Breast epithelium (tissue), 4 donors: Measurements from ENCODE around the gene CRYBG2. TPM values are rescaled to one million over a fixed set of nuclear protein-coding genes. Genes with fewer than 3 reads are reported as not detected.

Source experiments
- DNase-seq, 2 donors: peaks; one replicate each; pipeline ENCODE4 v3.0.0-alpha.2; 2019; ENCODE audit warnings: low spot score in 2 of 2
- H3K27ac ChIP-seq, 2 donors: fragments of 200-600 bp; sonication (generic) in 1 of 2; one replicate each; pipeline ENCODE4 v1.5.1; 2016 to 2019; ENCODE audit warnings: mild to moderate bottlenecking in 1 of 2
- H3K27me3 ChIP-seq, 2 donors: fragments of 200-600 bp; sonication (generic) in 1 of 2; one replicate each; pipeline versions ENCODE4 v1.5.1 to v1.6.0; 2017 to 2019; ENCODE audit warnings: control low read depth in 1 of 2, mild to moderate bottlenecking in 1 of 2
- H3K36me3 ChIP-seq: fragments of 200-600 bp; one replicate; pipeline ENCODE4 v1.5.1; 2019
- H3K4me1 ChIP-seq, 2 donors: fragments of 200-600 bp; sonication (generic); one replicate each; pipeline ENCODE4 v1.5.1; 2016 to 2019; ENCODE audit warnings: control low read depth in 1 of 2
- H3K4me3 ChIP-seq, 3 donors: fragments of 200-600 bp; sonication (generic); 1 replicate in 2 of 3; 2 replicates in 1 of 3; pipeline ENCODE4 v1.5.1; 2016 to 2019; ENCODE audit warnings: mild to moderate bottlenecking in 3 of 3, moderate library complexity in 2 of 3
- H3K9me3 ChIP-seq, 2 donors: fragments of 200-600 bp; sonication (generic) in 1 of 2; one replicate each; pipeline ENCODE4 v1.5.1; 2016 to 2019; ENCODE audit warnings: control low read depth in 1 of 2
- CTCF ChIP-seq, 3 donors: fragments of 450-650 bp; IDR thresholded peaks; one replicate each; pipeline ENCODE4 v1.5.1; 2016 to 2017; ENCODE audit warnings: antibody characterized with exemption in 3 of 3, mild to moderate bottlenecking in 3 of 3, moderate library complexity in 3 of 3
- POLR2A ChIP-seq: fragments of 450-650 bp; IDR thresholded peaks from one replicate; pipeline ENCODE4 v1.6.1; 2016; ENCODE audit warnings: antibody characterized with exemption, mild to moderate bottlenecking, moderate library complexity
- POLR2AphosphoS5 ChIP-seq, 3 donors: sonication (generic); formaldehyde crosslinking; IDR thresholded peaks; one replicate each; pipeline ENCODE4 v1.6.1; 2017; ENCODE audit warnings: antibody characterized with exemption in 3 of 3
- intact Hi-C: fragments of 100-400 bp; cut with DNase I; formaldehyde crosslinking; loops from one replicate; pipeline ENCODE4 v1.15.1; 2023; ENCODE audit warnings: low total_unique reads
- total RNA-seq, 3 donors: library from RNA; depleted of rRNA; stranded (reverse); fragments of >200 nt; gene quantifications; one replicate each; pipeline ENCODE4 v1.1.0, GENCODE V29; 2016

Gene CRYBG2
- total RNA-seq, 3 donors from 2014 or later, result 0.66 TPM; not detected in 2

GRCh38 chr1:26361605-26362122, 7.7 kb upstream of the CRYBG2 start:
- Histone ChIP-seq H3K4me1 (peaks cover 0 to 9% of the 10 kb centered on the region in 2 donors), H3K4me3 (no peak overlapping the region), H3K36me3 (no peaks in the 10 kb centered on the region), H3K27me3 (peaks cover 8 to 55% of the 10 kb centered on the region in 2 donors), H3K27ac (no peak overlapping the region), H3K9me3 (no peaks in the 10 kb centered on the region)
- intact Hi-C loops, result no loop called here
- DNase-seq, result no peak
- TF ChIP-seq POLR2A (no peak), POLR2AphosphoS5 (IDR thresholded peaks at IDR 0.05) (no peak), CTCF (IDR thresholded peaks at IDR 0.05) (no peak)

DNA sequence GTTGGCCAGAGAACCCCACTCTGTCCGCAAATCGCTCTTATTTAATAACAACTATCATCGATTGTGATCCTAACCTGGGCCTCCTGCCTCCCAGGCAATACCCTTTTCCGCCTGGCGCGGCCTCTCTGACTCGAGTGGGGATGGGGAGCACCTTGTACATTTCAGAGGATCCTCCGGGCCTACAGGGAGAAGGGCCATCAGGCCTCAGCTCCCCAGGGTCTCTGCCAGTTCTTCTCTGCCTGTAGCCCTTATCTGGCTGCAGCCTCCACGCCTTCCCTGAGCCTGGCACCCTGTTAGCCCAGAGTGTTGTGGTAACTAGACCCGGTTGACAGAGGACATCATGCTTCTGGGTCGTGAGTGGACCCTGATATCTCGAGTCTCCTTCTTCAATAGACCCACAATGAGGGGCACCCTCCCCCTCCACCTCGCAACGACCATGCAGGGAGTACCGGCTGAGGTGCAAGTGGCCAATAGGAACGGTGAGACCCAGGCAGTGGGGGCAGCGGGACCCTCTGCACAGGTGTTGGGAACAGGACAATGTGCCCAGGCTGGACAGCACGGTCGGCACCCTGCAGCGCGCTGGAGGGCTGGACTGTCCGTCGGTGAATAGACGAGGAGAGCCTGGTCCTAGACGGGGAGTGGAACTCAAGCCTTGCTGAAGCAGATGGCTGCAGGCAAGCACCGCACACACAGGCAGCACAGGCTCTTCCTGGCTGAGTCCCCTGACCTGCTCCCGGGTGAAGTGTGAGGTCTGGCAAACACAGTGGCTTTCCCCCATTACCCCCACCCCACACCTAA, 7.1 kb upstream of the CRYBG2 start:
- Histone ChIP-seq H3K9me3 (no peaks in the 10 kb centered on the region), H3K4me3 (peak overlapping the region in 2 of 3 donors; percentile 44 to 64), H3K27ac (no peak overlapping the region), H3K36me3 (no peaks in the 10 kb centered on the region), H3K27me3 (peaks cover 8 to 55% of the 10 kb centered on the region in 2 donors), H3K4me1 (peaks cover 0 to 9% of the 10 kb centered on the region in 2 donors)
- no peak for DNase-seq
- intact Hi-C loops, result no loop called here
- TF ChIP-seq POLR2AphosphoS5 (IDR thresholded peaks at IDR 0.05) (no peak), POLR2A (no peak), CTCF (IDR thresholded peaks at IDR 0.05) (no peak)

DNA sequence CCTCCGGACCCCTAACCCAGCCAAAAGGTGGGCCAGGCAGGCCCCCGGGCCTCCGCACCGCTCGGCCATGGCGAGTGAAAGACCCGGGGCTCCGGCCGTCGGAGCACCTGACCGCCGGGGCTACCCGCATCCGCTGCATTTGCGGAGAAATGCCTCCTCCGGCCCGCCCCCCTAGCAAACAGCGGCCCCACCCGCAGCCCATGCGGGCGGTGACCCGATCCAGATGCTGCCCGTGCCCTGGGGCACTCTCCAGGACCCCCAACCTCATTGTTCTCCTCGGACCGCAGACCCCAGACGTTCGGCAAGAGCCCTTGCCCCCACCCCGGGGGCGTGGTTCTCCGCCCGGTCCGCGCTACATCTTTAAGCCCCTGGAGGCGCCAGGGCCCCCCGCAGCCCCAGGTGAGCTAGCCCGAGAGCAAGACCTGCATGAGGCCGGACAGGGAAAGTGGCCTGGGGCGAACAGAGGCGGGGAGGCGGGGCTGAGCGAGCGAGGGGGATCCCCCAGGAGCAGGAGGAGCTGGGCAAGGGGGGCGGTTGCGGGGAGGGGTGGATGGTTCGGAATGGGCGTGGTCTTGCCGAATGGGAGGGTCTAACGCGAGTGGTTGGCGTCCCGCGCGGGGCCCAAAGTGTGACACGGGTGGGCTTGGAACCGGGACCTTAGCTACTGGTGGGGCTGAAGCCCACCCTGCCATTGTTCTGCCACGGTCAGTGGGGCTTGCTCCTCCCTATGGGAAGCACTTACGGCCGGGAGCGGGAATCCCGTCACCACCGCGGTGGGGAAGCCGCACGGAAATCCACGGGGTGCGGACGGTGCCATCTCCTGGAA, 6.3 kb upstream of the CRYBG2 start:
- no peaks in the 10 kb centered on the region for H3K9me3 ChIP-seq
- intact Hi-C loops, result no loop called here
- DNase-seq, result no peak

GRCh38 chr1:26358411-26359384, 4.8 kb upstream of the CRYBG2 start:
- no peak for DNase-seq
- Histone ChIP-seq H3K4me1 (peaks cover 0 to 9% of the 10 kb centered on the region in 2 donors), H3K27ac (no peak overlapping the region), H3K27me3 (peaks cover 8 to 38% of the 10 kb centered on the region in 2 donors), H3K4me3 (no peak overlapping the region), H3K9me3 (no peaks in the 10 kb centered on the region), H3K36me3 (no peaks in the 10 kb centered on the region)
- TF ChIP-seq CTCF (IDR thresholded peaks at IDR 0.05) (no peak), POLR2AphosphoS5 (IDR thresholded peaks at IDR 0.05) (no peak), POLR2A (no peak)
- intact Hi-C loops, result no loop called here

More for the DNA sequence above, 6.3 kb upstream of the CRYBG2 start:
- peak overlapping the region in 2 of 3 donors; percentile 44 to 64 for H3K4me3 ChIP-seq
- peaks cover 8 to 49% of the 10 kb centered on the region in 2 donors for H3K27me3 ChIP-seq
- H3K36me3 ChIP-seq, result no peaks in the 10 kb centered on the region
- no peak overlapping the region for H3K27ac ChIP-seq
- H3K4me1 ChIP-seq, result peaks cover 0 to 9% of the 10 kb centered on the region in 2 donors
- TF ChIP-seq POLR2A (no peak), CTCF (IDR thresholded peaks at IDR 0.05) (no peak), POLR2AphosphoS5 (IDR thresholded peaks at IDR 0.05) (no peak)
